AG04449 (cell line): ENCODE results near the gene MIB2.
"Not testable (repeated sequence)": the region's sequence is repeated elsewhere in the genome, so short reads cannot be mapped to it uniquely, and the experiment has no call there.

Source experiments
- CTCF ChIA-PET: fragments of 350-600 bp; formaldehyde crosslinking; extraction: SDS; loops from one replicate; lab custom pipeline; 2021; ENCODE audit warnings: antibody characterized with exemption; lab: Yijun Ruan, JAX
- POLR2A ChIA-PET: fragments of 400-600, 350-600 bp; formaldehyde crosslinking; extraction: SDS; loops from one replicate; lab custom pipeline; 2020; ENCODE audit warnings: antibody characterized with exemption, inconsistent platforms; lab: Yijun Ruan, JAX
- DNase-seq: peaks from one replicate; pipeline ENCODE4 v3.0.0-alpha.2; 2010; ENCODE audit warnings: low read depth, low spot score
- H3K4me3 ChIP-seq: 2 replicates; pipeline ENCODE4 v1.5.1; 2011; ENCODE audit warnings: low read depth, mild to moderate bottlenecking, control low read depth, low read length
- TF ChIP-seq, protein P1 (sequence below): IDR thresholded peaks from one replicate; pipeline ENCODE4 v1.5.1; 2011; ENCODE audit warnings: mild to moderate bottlenecking, moderate library complexity, low read length, control low read depth, inconsistent platforms; ENCODE audit not compliant: insufficient read depth; ENCODE audit errors: missing control alignments

The MIB2 gene

DNA sequence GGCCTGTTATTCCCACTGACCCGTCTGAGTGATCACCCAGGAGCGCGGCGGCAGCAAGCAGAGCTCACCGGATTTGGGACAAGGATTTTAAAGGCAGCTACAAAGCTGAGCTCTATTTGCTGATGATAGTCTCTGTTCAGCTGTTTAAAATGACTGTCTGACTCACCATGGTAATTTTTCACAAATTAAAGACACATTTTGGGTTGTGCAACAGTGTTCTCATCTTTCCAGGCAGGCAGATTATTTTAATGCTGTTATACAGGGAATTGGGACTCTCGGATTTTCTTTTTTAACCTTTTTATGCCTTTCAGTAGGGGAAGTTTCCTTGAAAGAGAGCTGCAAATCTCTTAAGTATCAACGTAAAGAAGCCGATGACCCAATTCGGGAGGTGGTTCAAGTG, 47.1 kb downstream of the MIB2 start:
- DNase-seq, POLR2A ChIA-PET: not testable (repeated sequence)
- CTCF ChIA-PET, result interaction anchor here (1.0 kb wide), 1 partner anchor 17 kb away, joined by 3 read pairs; no protein-coding TSS in a partner anchor

DNA sequence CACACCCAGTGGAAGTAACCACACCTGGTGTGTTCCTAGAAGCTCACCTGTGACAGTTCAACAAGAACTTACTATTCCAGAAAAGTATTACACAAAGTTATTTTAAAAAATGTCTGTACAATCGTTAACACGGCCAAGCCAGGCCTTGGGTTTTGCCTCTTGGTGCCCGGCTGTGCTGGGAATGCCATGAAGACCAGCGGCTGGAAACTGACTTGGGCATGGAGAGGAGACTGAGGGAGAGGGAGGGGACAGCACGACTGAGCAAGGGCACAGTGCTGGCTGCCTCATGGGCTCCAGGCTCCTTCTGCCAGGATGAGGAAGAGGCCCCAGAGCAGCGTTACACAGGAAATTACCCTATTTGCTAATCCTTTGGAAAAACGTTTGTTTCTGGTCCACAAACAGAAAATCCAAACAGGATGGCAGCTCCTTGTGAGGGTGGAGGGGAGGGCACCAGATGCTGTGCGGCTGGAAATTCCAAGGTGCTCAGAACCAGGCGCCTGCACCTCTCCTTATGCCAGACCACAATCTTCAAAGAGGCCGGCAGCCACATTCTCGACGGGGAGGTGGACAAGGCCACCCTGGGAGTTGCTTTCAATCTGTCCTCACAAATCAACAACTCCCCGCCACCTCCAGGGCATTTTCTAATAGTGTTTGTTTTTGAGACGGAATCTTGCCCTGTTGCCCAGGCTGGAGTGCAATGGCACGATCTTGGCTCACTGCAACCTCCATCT, 47.7 kb downstream of the MIB2 start:
- DNase-seq, H3K4me3 ChIP-seq, POLR2A ChIA-PET: not testable (repeated sequence)
- CTCF ChIA-PET, result interaction anchor here (1.0 kb wide), 1 partner anchor 16 kb away, joined by 3 read pairs; no protein-coding TSS in a partner anchor

More for the DNA sequence above, 47.1 kb downstream of the MIB2 start:
- not testable (repeated sequence) for H3K4me3 ChIP-seq

DNA sequence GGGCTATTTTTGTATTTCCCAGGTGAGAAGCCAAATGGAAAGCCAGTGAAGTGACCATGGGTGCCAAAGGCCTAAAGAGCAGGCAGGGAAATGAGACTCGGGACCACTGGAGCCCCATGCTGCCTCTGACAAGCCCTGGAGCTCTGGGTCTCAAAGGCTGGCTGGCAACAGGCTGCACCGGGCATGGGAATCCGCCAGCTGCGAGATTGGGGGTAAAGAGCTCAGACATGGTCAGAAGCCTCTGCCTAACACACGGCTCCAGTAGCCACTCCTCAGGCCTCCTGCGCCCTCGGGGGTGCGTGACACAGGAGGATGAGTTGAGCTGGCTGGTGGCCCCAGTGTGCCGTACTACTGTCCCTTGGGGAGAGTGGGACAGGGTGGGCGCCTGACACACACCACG, 49.0 kb downstream of the MIB2 start:
- POLR2A ChIA-PET, result not testable (repeated sequence)
- CTCF ChIA-PET, result interaction anchor here (1.1 kb wide), 1 partner anchor 10 kb away, joined by 3 read pairs; no protein-coding TSS in a partner anchor

GRCh38 chr1:1664941-1665814, 49.9 kb downstream of the MIB2 start:
- TF ChIP-seq, protein P1, sequence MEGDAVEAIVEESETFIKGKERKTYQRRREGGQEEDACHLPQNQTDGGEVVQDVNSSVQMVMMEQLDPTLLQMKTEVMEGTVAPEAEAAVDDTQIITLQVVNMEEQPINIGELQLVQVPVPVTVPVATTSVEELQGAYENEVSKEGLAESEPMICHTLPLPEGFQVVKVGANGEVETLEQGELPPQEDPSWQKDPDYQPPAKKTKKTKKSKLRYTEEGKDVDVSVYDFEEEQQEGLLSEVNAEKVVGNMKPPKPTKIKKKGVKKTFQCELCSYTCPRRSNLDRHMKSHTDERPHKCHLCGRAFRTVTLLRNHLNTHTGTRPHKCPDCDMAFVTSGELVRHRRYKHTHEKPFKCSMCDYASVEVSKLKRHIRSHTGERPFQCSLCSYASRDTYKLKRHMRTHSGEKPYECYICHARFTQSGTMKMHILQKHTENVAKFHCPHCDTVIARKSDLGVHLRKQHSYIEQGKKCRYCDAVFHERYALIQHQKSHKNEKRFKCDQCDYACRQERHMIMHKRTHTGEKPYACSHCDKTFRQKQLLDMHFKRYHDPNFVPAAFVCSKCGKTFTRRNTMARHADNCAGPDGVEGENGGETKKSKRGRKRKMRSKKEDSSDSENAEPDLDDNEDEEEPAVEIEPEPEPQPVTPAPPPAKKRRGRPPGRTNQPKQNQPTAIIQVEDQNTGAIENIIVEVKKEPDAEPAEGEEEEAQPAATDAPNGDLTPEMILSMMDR, result no peak
- no peak overlapping the region for H3K4me3 ChIP-seq
- ChIA-PET CTCF (interaction anchor here (0.9 to 1.5 kb wide), 4 partner anchors 11 to 19 kb away, joined by 3 to 5 read pairs (median 3); no protein-coding TSS in a partner anchor), POLR2A (interaction anchor here (0.6 kb wide), 2 partner anchors 12 to 15 kb away, joined by 3 to 5 read pairs; no protein-coding TSS in a partner anchor)
- no peak for DNase-seq

More for the DNA sequence above, 49.0 kb downstream of the MIB2 start:
- not testable (repeated sequence) for DNase-seq, H3K4me3 ChIP-seq

DNA sequence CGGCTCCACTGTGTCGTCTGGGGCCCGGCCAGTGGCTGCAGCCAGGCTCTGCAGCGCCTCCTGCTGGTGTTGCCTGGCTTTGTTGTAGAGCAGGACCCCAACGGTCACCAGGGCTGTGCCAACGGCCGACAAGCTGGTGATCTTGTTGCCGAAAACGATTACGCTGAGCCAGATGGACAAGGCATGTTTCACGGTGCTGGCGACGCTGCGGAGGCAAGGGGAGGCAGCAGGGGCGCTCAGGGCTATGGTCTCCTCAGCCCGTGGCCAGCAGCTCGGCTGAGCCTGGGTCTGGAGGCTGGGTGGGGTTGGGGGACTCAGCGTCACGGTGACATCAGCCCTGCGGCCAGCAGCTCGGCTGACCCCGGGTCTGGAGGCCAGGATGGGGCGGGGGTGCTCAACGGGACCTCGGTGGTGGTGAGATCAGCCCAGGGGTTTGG, 50.5 kb downstream of the MIB2 start:
- no peak overlapping the region for H3K4me3 ChIP-seq
- TF ChIP-seq, protein P1, result peak; percentile 30
- ChIA-PET POLR2A (interaction anchor here (0.6 kb wide), 2 partner anchors 11 to 15 kb away, joined by 3 to 5 read pairs; no protein-coding TSS in a partner anchor), CTCF (interaction anchor here (0.6 to 1.5 kb wide), 4 partner anchors 13 to 19 kb away, joined by 3 to 5 read pairs (median 3); no protein-coding TSS in a partner anchor)
- no peak for DNase-seq

- TF ChIP-seq, protein P1, result no peak
- ChIA-PET POLR2A (no interaction called here), CTCF (interaction anchor here (0.9 to 1.5 kb wide), 2 partner anchors 12 to 16 kb away, joined by 3 to 5 read pairs; no protein-coding TSS in a partner anchor)
- H3K4me3 ChIP-seq, result no peak overlapping the region
- DNase-seq, result no peak
These were observed 51.2 kb downstream of the MIB2 start for GRCh38 chr1:1666526-1666925.

DNA sequence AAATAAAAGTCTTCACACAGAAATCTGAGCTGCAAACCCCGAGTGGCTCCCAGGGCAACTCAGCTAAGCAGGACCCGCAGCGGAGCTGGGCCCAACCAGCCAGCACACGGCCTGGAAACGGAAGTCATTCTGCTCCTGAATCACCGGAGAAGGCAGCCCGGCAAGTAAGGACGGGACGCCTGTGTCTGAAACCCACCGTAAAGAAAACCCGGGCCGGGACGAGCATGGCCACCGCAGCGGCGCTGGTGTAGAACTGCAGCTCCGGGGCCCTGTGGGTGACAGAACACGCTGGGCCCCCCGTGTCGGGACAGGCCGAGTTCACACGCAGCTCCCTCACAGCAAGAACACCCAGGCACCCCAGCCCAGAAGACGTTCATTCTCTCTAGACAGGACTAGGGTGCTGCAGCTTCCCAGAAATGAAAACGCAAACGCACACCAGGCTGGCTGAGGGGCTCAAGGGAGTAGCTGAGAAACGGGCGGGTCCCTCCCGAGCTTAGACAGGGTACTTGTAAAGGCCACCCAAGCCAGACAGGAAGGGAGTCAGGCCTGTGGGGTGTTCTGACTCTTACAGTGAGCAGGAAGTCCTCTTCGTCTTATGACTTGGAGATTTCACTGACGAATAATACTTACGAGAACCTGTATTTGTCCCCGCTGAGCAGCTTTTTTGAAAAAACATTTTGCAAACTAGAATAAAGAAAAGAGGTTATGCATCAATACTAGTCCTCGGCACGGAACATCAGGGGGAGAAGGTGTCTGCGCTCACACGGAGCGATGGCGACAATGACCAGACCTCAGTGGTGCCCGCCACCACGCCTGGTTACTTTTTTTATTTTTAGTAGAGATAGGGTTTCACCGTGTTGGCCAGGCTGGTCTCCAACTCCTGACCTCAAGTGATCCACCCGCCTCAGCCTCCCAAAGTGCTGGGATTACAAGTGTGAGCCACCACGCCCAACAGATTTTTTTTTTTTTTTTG, 54.5 kb downstream of the MIB2 start:
- TF ChIP-seq, protein P1, result no peak
- POLR2A ChIA-PET, result no interaction called here
- no peak overlapping the region for H3K4me3 ChIP-seq
- no peak for DNase-seq
- CTCF ChIA-PET, result no interaction called here
